ENCODE results near the gene NOC2L. TPM values are rescaled to one million over a fixed set of nuclear protein-coding genes. Genes with fewer than 3 reads are reported as not detected.

The NOC2L gene
- total RNA-seq, 1 donor from 2014 or later, result 69.8 TPM

DNA sequence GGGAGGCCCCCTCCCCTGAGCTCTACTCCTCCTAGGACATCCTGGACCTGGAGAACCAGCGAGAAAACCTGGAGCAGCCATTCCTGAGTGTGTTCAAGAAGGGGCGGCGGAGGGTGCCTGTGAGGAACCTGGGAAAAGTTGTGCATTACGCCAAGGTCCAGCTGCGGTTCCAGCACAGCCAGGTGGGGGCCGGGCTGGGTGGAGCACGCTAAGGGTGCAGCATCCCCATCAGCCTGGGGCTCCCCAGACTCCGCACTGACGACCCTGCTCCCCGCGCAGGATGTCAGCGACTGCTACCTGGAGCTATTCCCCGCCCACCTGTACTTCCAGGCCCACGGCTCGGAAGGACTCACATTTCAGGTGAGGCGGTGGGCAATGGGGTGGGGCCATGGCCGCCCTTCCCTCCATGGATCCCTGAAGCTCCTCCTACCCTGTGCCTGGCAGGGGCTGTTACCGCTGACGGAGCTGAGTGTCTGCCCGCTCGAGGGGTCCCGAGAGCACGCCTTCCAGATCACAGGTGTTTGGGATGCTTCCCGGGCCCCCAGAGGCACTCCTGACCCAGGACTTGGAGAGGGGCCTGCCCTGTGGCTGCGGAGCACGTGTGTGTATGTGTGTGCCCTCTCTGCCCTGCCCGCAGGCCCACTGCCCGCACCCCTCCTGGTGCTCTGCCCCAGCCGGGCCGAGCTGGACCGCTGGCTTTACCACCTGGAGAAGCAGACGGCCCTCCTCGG lies 11.4 kb upstream of the NOC2L start:
- H3K4me3 Mint-ChIP-seq, result peak overlapping the region; percentile 46
- no peak overlapping the region for H3K27ac Mint-ChIP-seq
- TF ChIP-seq, protein P1, sequence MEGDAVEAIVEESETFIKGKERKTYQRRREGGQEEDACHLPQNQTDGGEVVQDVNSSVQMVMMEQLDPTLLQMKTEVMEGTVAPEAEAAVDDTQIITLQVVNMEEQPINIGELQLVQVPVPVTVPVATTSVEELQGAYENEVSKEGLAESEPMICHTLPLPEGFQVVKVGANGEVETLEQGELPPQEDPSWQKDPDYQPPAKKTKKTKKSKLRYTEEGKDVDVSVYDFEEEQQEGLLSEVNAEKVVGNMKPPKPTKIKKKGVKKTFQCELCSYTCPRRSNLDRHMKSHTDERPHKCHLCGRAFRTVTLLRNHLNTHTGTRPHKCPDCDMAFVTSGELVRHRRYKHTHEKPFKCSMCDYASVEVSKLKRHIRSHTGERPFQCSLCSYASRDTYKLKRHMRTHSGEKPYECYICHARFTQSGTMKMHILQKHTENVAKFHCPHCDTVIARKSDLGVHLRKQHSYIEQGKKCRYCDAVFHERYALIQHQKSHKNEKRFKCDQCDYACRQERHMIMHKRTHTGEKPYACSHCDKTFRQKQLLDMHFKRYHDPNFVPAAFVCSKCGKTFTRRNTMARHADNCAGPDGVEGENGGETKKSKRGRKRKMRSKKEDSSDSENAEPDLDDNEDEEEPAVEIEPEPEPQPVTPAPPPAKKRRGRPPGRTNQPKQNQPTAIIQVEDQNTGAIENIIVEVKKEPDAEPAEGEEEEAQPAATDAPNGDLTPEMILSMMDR (IDR thresholded peaks at IDR 0.05; ENCODE audit: unreplicated experiment), result no peak

GRCh38 chr1:969260-969855 lies 10.3 kb upstream of the NOC2L start:
- Mint-ChIP-seq H3K4me3 (no peak overlapping the region), H3K36me3 (peaks cover 2% of the 10 kb centered on the region), H3K4me1 (peaks cover 5% of the 10 kb centered on the region), H3K27me3 (ENCODE audit: low read depth) (peaks cover 17% of the 10 kb centered on the region), H3K9me3 (no peaks in the 10 kb centered on the region), H3K27ac (no peak overlapping the region)
- no peak for DNase-seq (ENCODE audit: low spot score in 2 of 2, unreplicated experiment in 2 of 2)
- TF ChIP-seq, protein P1 (IDR thresholded peaks at IDR 0.05; ENCODE audit: unreplicated experiment), result no peak

More for the DNA sequence above, 11.4 kb upstream of the NOC2L start:
- Mint-ChIP-seq H3K27me3 (ENCODE audit: low read depth) (peaks cover 17% of the 10 kb centered on the region), H3K9me3 (no peaks in the 10 kb centered on the region), H3K4me1 (peaks cover 5% of the 10 kb centered on the region), H3K36me3 (peaks cover 2% of the 10 kb centered on the region)
- no peak for DNase-seq (ENCODE audit: low spot score in 2 of 2, unreplicated experiment in 2 of 2)

GRCh38 chr1:967466-968343 lies 8.6 kb upstream of the NOC2L start:
- Mint-ChIP-seq H3K9me3 (no peaks in the 10 kb centered on the region), H3K27me3 (ENCODE audit: low read depth) (peaks cover 17% of the 10 kb centered on the region), H3K4me3 (no peak overlapping the region), H3K4me1 (peaks cover 5% of the 10 kb centered on the region), H3K27ac (no peak overlapping the region), H3K36me3 (peaks cover 2% of the 10 kb centered on the region)
- TF ChIP-seq, protein P1 (IDR thresholded peaks at IDR 0.05; ENCODE audit: unreplicated experiment), result no peak
- DNase-seq (ENCODE audit: low spot score in 2 of 2, unreplicated experiment in 2 of 2), result no peak

DNA sequence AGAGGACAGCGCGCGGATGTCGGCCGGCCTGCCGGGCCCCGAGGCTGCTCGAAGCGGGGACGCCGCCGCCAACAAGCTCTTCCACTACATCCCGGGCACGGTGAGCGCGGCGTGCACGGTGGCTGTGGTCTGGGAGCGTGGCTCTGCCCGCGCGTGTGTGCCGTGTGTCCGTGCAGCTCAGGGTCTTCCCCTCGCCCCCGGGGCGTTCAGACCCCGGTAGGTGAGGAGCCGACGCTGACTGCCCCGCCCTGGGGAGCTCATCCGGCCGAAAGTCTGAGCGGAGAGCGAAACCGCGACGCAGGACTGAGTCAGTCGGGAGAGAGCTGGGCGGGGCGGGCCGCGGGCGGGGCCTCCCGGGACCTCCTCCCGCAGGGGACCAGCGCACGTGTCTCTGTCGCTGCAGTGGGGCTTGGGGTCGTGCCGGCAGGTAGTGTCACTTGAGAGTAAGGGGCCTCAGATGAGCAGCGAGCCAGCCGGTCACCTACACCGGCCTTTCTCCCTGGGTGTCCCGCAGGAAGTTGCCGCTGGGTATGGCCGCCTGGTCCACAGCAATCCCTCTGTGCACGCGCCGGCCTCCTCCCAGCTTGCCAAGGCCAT lies 7.7 kb upstream of the NOC2L start:
- no peak overlapping the region for H3K27ac Mint-ChIP-seq
- no peak for DNase-seq (ENCODE audit: low spot score in 2 of 2, unreplicated experiment in 2 of 2)
- H3K27me3 Mint-ChIP-seq (ENCODE audit: low read depth), result peaks cover 17% of the 10 kb centered on the region

More for the DNA sequence above, 7.7 kb upstream of the NOC2L start:
- H3K4me3 Mint-ChIP-seq, result peak overlapping the region; percentile 69
- H3K4me1 Mint-ChIP-seq, result peaks cover 5% of the 10 kb centered on the region
- H3K36me3 Mint-ChIP-seq, result peaks cover 2% of the 10 kb centered on the region
- no peaks in the 10 kb centered on the region for H3K9me3 Mint-ChIP-seq
- TF ChIP-seq, protein P1 (IDR thresholded peaks at IDR 0.05; ENCODE audit: unreplicated experiment), result no peak

All from mesothelial cell of epicardium (in vitro differentiated cells).